WTC11 (cell line): ENCODE results near the gene SNX11. TPM values are rescaled to one million over a fixed set of nuclear protein-coding genes. Genes with fewer than 3 reads are reported as not detected.

ENCODE experiments used
- ATAC-seq: fragments of 200-7000 bp; cut with Tn5 transposase; 2 replicates; pipeline ENCODE4 v1.10.0; 2021; ENCODE audit warnings: mild to moderate bottlenecking, moderate library complexity
- CTCF ChIA-PET: fragments of 300-600 bp; sonication (Branson Sonifier 250); formaldehyde crosslinking; loops from one replicate; lab custom pipeline; 2021; ENCODE audit warnings: antibody characterized with exemption; lab: Charles Lee
- POLR2A ChIA-PET: fragments of 350-600 bp; sonication (Branson Sonifier 250); formaldehyde crosslinking; loops from one replicate; lab custom pipeline; 2021; ENCODE audit warnings: antibody characterized with exemption; lab: Charles Lee
- DNase-seq: peaks from one replicate; pipeline ENCODE4 v3.0.0; 2021; ENCODE audit warnings: low spot score
- H3K27ac Mint-ChIP-seq: 2 replicates; pipeline ENCODE4 v1.8.0; 2021; ENCODE audit warnings: mixed read lengths
- H3K27me3 Mint-ChIP-seq: 2 replicates; pipeline ENCODE4 v1.8.0; 2021; ENCODE audit warnings: low read depth, mild to moderate bottlenecking, moderate library complexity, mixed read lengths
- H3K36me3 Mint-ChIP-seq: 2 replicates; pipeline ENCODE4 v1.8.0; 2021; ENCODE audit warnings: mixed read lengths
- H3K4me1 Mint-ChIP-seq: 2 replicates; pipeline ENCODE4 v1.8.0; 2022; ENCODE audit warnings: mixed read lengths
- H3K4me3 Mint-ChIP-seq: 2 replicates; pipeline ENCODE4 v1.8.0; 2021; ENCODE audit warnings: mild to moderate bottlenecking, moderate library complexity, mixed read lengths
- H3K9me3 Mint-ChIP-seq: 2 replicates; pipeline ENCODE4 v1.8.0; 2021; ENCODE audit warnings: mixed read lengths
- AFF4 ChIP-seq: sonication (generic); formaldehyde crosslinking; IDR thresholded peaks from 2 replicates; pipeline ENCODE4 v1.8.1; 2023; ENCODE audit warnings: mild to moderate bottlenecking, missing genetic modification reagents, borderline replicate concordance
- ARID4B ChIP-seq: sonication (generic); formaldehyde crosslinking; IDR thresholded peaks from 2 replicates; pipeline ENCODE4 v1.8.0; 2023; ENCODE audit warnings: missing genetic modification reagents, mild to moderate bottlenecking, borderline replicate concordance
- ATF3 ChIP-seq: sonication (generic); formaldehyde crosslinking; conservative IDR thresholded peaks from 2 replicates; pipeline ENCODE4 v1.8.1; 2022; ENCODE audit warnings: mild to moderate bottlenecking, missing genetic modification reagents
- CBFB ChIP-seq: sonication (generic); formaldehyde crosslinking; IDR thresholded peaks from 2 replicates; pipeline ENCODE4 v1.8.1; 2022; ENCODE audit warnings: mild to moderate bottlenecking, low read depth, missing genetic modification reagents
- E2F4 ChIP-seq: sonication (generic); formaldehyde crosslinking; IDR thresholded peaks from 2 replicates; pipeline ENCODE4 v1.8.1; 2022; ENCODE audit warnings: low read depth, mild to moderate bottlenecking, moderate library complexity, missing genetic modification reagents, borderline replicate concordance
- ERG ChIP-seq: fragments of 250-450 bp; sonication (Bioruptor Pico); IDR thresholded peaks from 2 replicates; pipeline ENCODE4 v1.8.0; 2021; ENCODE audit warnings: mild to moderate bottlenecking
- FOXJ3 ChIP-seq: sonication (generic); formaldehyde crosslinking; IDR thresholded peaks from 2 replicates; pipeline ENCODE4 v1.9.0; 2021; ENCODE audit warnings: missing genetic modification reagents, mild to moderate bottlenecking, borderline replicate concordance
- FOXP1 ChIP-seq: sonication (generic); formaldehyde crosslinking; IDR thresholded peaks from 2 replicates; pipeline ENCODE4 v1.8.0; 2022; ENCODE audit warnings: missing genetic modification reagents, mild to moderate bottlenecking, moderate library complexity, borderline replicate concordance
- GABPB1 ChIP-seq: sonication (generic); formaldehyde crosslinking; IDR thresholded peaks from 2 replicates; pipeline ENCODE4 v1.8.1; 2023; ENCODE audit warnings: mild to moderate bottlenecking, missing genetic modification reagents
- KAT7 ChIP-seq: sonication (generic); formaldehyde crosslinking; IDR thresholded peaks from 2 replicates; pipeline ENCODE4 v1.8.1; 2023; ENCODE audit warnings: missing genetic modification reagents, mild to moderate bottlenecking, borderline replicate concordance
- MYBL2 ChIP-seq: sonication (generic); formaldehyde crosslinking; IDR thresholded peaks from 2 replicates; pipeline ENCODE4 v1.8.1; 2023; ENCODE audit warnings: mild to moderate bottlenecking, moderate library complexity, missing genetic modification reagents
- PREB ChIP-seq: sonication (generic); formaldehyde crosslinking; IDR thresholded peaks from 2 replicates; pipeline ENCODE4 v1.8.1; 2022; ENCODE audit warnings: mild to moderate bottlenecking, missing genetic modification reagents, moderate library complexity, borderline replicate concordance
- SMAD3 ChIP-seq: sonication (generic); formaldehyde crosslinking; IDR thresholded peaks from 2 replicates; pipeline ENCODE4 v1.8.0; 2022; ENCODE audit warnings: missing genetic modification reagents, mild to moderate bottlenecking, borderline replicate concordance
- STAT6 ChIP-seq: sonication (generic); formaldehyde crosslinking; conservative IDR thresholded peaks from 2 replicates; pipeline ENCODE4 v1.8.1; 2023; ENCODE audit warnings: mild to moderate bottlenecking, low read depth, missing genetic modification reagents, moderate library complexity
- TCF7 ChIP-seq: sonication (generic); formaldehyde crosslinking; IDR thresholded peaks from 2 replicates; pipeline ENCODE4 v1.8.0; 2022; ENCODE audit warnings: mild to moderate bottlenecking, low read depth, missing genetic modification reagents, moderate library complexity
- ZBTB21 ChIP-seq: sonication (generic); formaldehyde crosslinking; IDR thresholded peaks from 2 replicates; pipeline ENCODE4 v1.8.1; 2023; ENCODE audit warnings: mild to moderate bottlenecking, missing genetic modification reagents, borderline replicate concordance
- ZMAT4 ChIP-seq: fragments of 250-450 bp; sonication (Bioruptor Pico); IDR thresholded peaks from 2 replicates; pipeline ENCODE4 v1.9.0; 2021; ENCODE audit warnings: mild to moderate bottlenecking
- ZNF138 ChIP-seq: sonication (generic); formaldehyde crosslinking; conservative IDR thresholded peaks from 2 replicates; pipeline ENCODE4 v1.8.1; 2022; ENCODE audit warnings: mild to moderate bottlenecking, moderate library complexity, missing genetic modification reagents
- ZNF263 ChIP-seq: sonication (generic); formaldehyde crosslinking; IDR thresholded peaks from 2 replicates; pipeline ENCODE4 v1.8.1; 2022; ENCODE audit warnings: low read depth, mild to moderate bottlenecking, moderate library complexity, missing genetic modification reagents
- total RNA-seq: library from RNA; stranded (reverse); gene quantifications from 3 replicates; pipeline ENCODE4 v1.2.3, GENCODE V29; 2021

Gene SNX11
- total RNA-seq, 1 experiment from 2014 or later: 24.5 TPM

- TF ChIP-seq AFF4 (CRISPR knock-in tag) (no peak), ARID4B (no peak), MYBL2 (CRISPR knock-in tag) (no peak), ZNF138 (CRISPR knock-in tag) (no peak), CBFB (CRISPR knock-in tag) (no peak)
Measured at GRCh38 chr17:48127371-48128051, 19.9 kb downstream of the SNX11 start (continued).

GRCh38 chr17:48128400-48128799 lies 20.8 kb downstream of the SNX11 start:
- H3K4me1 Mint-ChIP-seq: peaks cover 6% of the 10 kb centered on the region
- ATAC-seq (no peak), DNase-seq (no peak)
- H3K4me3 Mint-ChIP-seq: no peak overlapping the region
- no peaks in the 10 kb centered on the region for H3K9me3 Mint-ChIP-seq
- no peak overlapping the region for H3K27ac Mint-ChIP-seq
- ChIA-PET POLR2A (no interaction called here), CTCF (interaction anchor here (0.7 to 6.2 kb wide), 5 partner anchors 45 to 750 kb away, joined by 3 to 67 read pairs (median 5); no protein-coding TSS in a partner anchor)
- H3K27me3 Mint-ChIP-seq: no peaks in the 10 kb centered on the region
- no peaks in the 10 kb centered on the region for H3K36me3 Mint-ChIP-seq
- TF ChIP-seq ATF3 (CRISPR knock-in tag) (no peak), FOXP1 (CRISPR knock-in tag) (no peak), KAT7 (CRISPR knock-in tag) (no peak), E2F4 (CRISPR knock-in tag) (no peak), SMAD3 (CRISPR knock-in tag) (no peak), STAT6 (CRISPR knock-in tag) (no peak), ZNF263 (CRISPR knock-in tag) (no peak), ZBTB21 (no peak), FOXJ3 (CRISPR knock-in tag) (no peak), PREB (CRISPR knock-in tag) (no peak), ERG (no peak), TCF7 (no peak), GABPB1 (CRISPR knock-in tag) (no peak), ZMAT4 (no peak)
